ENCODE measurements around the gene SLC4A11.

SLC4A11 gene

DNA sequence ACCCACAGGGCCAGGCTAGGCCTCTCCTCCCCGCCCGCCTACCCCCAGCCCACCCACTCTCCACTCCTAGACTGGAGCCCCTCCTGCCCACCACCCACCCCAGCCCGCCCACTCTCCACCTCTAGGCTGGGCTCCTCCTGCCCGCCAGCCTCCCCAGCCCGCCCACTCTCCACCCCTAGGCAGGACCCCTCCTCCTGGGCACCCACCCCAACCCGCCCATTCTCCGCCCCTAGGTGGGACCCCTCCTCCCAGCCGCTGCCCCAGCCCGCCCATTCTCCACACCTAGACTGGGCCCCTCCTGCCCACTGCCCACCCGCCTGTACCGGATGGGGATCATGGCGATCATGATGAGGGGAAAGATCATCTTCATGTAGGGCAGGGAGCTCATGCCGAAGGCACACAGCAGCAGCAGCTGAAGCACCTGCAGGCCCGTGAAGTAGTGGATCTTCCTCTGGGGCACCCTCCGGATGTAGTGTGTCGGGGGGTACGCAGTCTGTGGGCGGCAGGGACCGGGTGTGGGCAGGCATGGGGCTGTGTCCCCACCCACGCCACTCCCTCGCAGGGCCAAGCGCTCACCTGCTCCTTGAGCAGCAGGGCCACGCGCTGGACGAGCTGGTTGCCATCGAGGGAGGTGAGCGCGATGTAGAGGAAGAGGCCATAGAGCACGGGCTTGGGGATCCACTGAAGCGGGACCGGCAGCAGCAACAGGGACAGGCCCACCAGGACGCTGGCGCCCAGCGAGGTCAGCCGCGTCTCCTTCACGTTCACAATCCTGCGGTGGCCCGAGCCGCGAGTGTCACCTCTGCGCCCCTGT lies 10.8 kb downstream of the SLC4A11 start:
- no peak for DNase-seq

DNA sequence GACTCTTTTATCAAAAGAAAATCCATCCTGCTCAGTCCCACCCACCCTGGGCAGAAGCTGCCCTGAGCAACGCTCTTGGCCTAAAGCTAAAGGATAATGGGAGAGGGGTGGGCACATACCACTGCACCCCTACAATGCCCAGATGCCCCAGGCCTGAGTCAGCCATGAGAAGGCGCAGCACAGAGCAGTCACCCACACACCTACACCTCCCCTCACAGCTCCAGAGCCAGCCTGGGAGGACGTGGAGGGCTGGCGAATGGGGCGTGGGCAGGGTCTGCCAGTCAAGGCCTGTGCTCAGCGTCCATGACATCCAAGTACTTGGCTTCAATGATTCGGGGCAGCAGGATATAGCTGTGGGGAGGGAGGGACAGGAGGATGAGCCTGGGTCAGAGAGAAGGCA lies 11.5 kb downstream of the SLC4A11 start:
- DNase-seq: no peak

DNA sequence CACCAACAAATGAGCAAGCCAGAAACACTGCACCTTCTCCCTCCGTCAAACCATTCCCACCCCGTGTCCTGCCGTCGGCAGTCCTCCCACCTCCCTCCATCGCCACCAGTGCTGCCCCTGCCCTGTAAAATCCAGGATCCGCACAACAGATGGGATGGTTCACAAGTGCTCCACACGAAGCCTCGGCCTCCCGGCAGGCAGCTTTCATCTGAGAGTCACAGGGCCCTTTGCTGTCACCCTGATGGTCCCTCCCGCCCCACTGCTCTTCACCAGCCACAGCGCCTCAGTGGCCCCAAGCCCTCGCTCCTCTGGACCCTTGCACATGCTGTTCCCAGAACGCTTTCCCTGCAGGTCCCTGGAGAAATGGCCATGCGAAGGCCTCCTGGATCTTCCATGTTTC lies 12.1 kb downstream of the SLC4A11 start:
- DNase-seq: no peak

DNA sequence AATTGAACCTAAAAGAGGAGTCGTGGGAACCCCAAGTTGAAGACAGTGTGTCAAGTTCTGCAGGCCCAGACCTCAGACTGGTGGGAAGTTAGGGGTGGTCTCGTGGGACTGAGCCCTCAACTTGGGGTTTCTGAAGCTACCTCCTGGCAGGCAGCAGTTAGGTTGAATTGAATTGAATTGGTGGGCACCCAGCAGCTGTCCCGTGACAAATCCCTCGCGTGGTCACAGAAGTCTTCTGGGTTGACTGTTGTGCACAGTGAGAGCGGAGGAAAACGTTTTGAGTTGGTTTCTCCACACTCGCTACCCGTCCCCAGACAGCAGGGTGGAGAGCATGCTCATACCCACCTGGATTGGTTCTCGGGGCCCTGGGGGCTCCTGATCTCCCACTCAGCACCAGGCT lies 12.9 kb downstream of the SLC4A11 start:
- no peak for DNase-seq

DNA sequence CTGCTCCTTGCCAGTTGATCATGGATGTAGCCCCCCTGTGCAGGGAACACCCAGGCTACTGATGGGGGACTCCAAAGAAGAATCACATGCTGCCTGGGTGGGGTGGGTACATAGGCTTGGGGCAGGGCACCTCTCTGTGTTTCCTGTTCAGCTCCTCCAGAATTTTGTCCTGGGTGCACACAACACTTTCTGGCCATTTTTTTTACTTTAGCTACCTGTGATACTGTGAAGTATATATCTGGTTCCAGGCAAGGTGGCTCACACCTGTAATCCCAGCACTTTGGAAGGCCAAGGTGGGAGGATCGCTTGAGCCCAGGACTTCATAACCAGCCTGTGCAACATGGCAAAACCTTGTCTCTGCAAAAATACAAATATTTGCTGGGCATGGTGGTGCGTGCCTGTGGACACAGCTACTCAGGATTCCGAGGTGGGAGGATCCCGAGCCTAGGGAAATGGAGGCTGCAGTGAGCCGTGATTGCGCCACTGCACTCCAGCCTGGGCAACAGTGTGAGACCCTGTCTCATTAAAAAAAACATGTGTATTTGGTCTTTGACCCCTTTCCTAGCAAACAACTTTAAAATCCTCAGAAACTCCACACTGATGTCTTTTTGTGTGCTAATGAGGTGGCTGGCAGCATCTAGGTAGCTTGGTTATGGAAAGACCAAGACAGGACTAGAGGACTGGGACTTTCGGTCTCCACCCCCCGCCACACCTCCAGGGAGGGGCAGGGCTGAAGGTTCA lies 14.1 kb downstream of the SLC4A11 start:
- DNase-seq: no peak

DNA sequence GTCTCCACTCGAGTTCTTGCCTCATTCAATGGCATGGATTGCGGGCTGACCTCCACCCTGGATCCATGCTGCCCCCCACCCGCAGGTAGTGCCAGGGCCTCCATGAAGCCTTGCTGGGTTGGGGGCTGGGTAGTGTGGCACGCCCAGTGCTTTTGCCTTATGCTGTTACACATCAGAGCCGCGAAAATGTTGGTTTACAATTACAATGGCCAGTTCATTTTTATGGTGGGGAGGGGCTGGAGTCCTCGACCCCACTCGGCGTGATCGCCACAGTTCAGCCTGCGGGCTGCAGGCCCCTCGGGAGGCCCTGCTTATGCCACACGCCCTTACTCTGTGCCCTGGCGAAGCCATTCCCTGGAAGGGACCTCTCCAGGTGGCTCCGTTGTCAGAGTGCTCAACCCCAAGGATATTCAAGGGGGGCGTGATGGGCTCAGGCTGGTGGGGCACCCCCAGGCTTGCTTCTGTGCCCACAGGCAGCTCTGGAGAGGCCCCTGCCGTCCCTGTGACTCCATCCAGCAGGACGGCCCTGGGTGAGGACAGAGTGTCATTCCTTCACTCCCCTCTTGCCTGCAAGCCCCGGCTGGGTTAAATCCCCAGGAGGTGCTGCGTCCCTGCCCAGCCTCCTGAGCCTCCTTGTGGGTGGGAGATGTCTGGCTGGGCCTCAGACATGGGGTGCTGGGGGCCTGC lies 14.9 kb downstream of the SLC4A11 start:
- no peak for DNase-seq

DNA sequence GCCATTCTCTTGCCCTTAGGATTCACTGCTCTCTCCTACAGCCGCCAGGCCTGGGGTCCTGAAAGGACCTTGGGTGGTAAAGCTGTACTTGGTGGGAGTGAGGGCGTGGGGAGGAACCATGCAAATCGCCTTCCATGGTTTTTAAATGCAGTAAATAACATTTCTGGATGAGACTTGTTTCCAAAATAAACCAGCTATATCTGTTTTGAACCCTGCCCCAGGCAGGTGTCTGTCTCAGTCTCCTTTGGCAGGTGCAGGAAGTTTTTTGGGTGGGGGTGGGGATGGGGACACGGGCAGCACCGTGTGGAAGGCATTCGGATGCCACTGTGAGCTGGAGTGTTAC lies 15.4 kb downstream of the SLC4A11 start:
- DNase-seq: no peak

DNA sequence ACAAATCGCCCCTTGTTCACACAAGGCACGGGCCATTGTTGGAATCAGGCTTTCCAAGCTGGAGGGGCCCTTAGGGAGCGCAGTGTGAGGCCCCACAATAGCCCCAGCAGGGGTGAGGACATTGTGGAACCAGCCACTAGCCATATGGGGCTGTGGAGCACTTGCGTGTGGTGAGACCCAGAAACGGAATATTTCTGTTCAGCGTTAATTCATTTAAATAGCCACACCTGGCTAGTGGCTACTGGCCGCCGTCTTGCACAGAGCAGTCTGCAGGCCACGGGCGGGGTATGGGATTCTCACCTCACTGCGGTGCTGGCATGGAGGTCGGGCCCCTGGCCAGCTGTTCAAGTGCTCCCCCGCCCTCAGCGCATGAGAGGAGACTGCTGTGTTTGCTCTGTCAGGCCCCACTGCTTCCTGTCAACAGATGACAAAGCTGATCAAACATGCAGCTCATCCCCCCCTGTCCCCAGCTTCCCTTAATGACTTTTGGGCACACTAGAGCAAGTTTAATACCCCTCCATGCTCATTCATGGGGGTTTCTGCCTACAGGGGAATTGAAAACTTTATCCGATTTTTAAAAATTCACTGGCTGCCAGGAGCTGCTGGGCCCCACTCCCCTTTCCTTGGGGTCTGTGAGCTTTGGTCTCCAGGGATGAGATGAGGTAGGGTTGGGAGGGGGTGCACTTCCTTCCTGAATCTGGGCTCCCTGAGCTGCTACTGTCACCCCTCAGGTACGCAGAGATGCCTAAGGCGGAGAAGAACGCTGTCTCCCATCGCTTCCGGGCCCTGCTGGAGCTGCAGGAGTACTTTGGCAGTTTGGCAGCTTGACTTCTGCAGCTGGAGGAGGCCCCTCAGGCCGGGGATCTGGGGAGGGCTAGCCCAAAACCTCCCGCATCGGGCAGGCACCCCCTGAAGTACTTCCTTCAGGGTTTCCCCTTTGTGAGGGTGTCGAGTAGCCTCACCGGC lies 16.1 kb downstream of the SLC4A11 start:
- DNase-seq: no peak

DNA sequence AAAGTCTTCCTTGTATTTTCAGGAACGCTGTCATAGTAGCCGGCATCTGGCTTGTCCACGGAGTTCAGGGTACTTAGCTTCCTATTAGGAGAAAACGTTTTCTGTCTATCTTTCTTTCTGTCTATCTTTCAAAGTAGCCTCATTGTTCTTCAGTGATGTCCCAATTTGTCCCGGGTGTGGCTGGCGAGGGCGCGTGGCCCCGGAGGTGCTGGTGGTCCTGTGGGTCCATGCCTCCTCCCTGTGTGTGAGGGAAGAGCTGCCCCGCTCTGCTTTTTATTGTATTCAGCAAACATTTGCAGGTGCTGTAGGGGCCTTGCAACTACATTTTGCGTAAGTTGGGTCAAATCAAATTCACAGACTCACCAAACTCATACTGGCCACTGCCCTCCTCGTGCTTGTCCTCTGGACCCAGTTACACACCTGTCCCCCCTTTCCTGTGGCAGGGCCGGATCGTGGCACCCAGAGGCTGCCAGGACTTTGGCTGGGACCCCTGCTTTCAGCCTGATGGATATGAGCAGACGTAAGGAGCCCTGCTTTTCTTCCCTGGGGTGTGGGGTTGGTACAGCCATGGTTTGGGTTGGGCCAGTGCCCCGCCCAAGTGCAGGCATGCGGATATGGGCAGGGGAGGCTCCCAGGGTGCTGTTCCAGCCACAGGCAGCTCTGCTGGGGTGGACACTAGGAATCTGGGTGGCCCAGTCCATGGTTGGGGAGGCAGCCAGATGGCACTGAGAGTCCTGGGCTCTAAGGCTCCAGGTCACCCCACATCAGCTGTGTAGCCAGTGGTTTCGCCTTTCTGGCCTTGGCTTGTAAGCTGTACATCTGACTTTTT lies 17.4 kb downstream of the SLC4A11 start:
- no peak for DNase-seq

DNA sequence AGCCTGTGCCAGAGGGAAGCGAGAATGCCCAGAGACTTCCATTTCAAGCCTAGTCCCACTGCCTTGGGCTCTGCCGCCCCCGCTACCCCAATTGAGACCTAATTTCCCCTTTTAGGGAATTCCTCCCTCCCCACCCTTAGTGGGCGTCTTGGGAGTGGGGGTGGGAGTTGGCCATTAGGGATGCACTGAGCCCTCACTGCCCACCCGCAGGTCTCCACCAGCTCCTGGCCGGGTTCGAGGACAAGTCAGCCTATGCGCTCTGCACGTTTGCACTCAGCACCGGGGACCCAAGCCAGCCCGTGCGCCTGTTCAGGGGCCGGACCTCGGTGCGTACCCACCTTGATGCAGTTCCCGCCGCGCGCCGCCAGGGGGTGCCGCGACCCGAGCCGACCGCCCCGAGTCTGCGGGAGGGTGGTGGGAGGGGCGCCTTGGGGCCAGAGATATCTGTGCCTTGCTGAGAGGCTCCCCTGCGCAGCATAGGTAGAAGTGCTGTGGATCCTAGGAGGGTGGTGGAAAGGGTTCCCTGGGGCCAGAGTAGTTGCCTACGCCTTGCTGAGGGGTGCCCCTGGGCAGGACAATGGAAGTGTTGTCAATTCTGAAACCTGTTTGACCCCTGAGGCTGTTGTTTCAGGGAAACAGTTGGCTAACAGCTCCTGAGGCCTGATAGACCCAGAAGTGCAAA lies 20.5 kb downstream of the SLC4A11 start:
- DNase-seq: peak; percentile 46 to 51

DNA sequence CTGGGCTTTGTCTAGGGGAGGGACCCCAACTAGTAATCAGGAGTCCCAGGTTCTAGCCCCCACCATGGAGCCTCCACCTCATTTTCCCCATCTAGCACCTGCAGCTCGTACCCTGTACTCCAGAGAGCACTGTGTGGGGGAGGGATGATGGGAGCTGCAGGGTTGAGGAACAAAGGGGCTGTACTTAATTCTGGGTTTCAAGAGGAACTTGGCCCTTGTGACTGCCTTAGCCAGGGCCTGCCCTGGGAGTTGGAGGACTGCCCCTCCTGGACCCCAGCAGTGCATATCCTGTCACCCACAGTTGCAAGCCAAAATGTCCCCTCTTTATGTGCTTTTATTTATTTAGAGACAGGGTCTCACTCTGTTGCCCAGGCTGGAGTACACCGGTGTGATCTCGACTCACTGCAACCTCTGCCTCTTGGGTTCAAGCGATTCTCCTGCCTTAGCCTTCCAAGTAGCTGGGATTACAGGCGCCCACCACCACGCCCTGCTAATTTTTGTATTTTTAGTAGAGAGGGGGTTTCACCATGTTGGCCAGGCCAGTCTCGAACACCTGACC lies 23.6 kb downstream of the SLC4A11 start:
- peak; percentile 39 to 63 for DNase-seq

DNA sequence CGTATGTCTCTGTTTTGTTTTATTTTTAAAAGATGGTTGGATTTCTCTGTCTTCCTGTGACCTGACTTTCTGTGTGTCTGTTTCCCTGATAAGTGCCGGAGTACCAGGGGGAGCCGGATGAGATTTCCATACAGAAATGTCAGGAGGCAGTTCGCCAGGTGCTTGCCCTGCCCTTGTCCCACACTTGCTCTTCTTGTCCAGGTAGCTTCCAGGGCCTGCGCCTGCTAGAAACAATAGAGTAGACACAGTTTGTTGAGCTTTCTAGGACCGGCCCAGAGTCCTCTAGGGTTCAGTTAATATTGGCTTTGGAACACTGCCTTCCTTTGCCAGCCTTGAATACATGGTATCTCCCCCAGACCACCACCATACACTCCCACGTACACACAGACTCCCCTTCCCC lies 25.8 kb downstream of the SLC4A11 start:
- DNase-seq: no peak

DNA sequence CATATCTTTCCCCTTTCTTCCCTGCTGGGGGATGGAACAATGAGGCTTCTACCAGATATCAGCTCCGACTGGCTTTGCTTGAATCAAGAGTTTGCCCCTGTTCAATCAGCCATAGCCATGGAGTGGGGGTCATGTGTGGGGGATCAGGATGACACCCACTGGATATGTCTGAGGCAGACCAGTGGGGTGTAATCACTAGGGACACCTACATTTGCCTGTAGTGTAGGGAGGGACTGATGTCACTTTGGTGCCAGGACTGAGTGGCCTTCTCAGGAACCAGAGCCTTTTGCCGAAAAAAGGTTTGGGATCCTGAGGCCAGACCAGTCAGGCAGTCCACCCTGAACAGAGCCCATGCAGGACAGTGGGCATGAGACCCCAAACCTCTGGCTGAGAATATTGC lies 28.6 kb downstream of the SLC4A11 start:
- DNase-seq: no peak

DNA sequence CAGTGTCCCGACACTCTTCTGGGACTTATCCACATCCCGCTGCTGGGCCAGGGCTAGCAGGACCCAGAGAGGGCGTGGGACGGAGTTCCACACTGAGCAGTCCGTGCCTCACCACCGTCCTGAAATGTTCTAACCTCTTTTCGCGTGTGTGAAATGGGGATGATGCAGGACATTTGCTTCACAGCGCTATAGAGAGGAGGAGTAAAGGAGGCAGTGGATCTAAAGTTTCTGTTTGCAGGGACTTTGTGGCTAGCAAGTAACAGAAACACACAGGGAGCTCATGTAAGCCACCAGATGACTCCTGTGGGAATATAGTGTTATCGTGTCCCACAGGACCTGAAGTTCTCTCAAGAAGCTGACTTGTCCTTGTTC lies 29.1 kb downstream of the SLC4A11 start:
- DNase-seq: peak; percentile 23 to 47

DNA sequence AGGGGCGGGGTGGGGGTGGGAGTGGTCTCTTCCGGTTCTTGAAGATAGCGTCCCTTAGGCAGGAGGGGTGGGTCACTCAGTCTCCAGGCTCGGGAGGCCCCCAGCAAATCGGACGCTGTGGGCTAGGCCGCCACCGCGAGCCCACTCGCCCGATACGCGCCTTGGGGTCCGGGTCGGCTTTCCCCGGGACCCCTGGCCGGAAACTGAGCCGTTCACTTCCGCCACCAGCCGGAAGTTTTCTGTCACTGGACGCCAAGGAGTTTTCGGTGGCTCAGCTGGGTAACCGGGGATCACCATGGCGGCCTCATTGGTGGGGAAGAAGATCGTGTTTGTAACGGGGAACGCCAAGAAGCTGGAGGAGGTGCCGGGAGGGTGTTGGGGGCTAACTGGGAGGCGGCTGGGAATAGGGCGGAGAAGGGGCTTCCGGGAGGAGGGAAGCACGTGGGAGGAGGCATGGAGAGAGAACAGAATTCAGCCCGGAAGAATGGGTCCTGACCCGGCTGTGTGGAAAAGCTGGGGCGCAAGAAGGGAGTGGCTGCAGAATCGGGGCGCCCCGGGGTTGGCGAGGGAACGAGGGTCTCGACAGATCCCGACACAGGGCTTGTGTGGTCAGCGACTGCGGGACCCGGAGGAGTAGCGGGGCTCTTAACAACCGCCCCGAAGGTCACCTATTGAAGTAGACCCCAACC lies 29.6 kb downstream of the SLC4A11 start, which contains the start of gene ITPA:
Gene ITPA, plus strand, starts transcription at position 242 of the 689 bp plus-strand sequence. Its CDS starts 54 bp downstream, at position 296.
- peak; percentile 58 to 70 for DNase-seq

DNA sequence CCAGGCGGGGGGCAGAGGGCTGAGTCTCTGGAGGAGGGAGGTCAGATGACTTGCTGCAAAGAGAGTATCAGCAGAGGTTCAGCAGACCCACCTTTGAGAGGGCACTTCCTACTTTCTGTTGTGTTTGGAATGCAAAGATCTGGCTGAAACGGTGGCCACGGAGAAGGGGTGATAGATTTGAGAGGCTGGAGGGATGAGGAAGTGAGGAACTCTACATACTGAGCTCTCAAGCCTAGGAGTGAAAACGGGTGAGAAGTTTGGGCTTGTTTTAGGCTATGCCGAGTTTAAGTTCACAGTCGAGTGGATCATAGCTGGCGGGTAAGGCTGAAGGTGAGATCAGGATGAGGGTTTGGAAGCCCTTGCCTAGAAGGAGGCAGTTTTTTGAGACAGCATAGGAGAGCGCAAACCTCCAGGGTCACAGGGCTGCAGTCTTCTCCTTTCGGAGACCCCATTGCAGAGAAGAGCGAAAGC lies 30.2 kb downstream of the SLC4A11 start:
- peak; percentile 17 to 23 for DNase-seq

DNA sequence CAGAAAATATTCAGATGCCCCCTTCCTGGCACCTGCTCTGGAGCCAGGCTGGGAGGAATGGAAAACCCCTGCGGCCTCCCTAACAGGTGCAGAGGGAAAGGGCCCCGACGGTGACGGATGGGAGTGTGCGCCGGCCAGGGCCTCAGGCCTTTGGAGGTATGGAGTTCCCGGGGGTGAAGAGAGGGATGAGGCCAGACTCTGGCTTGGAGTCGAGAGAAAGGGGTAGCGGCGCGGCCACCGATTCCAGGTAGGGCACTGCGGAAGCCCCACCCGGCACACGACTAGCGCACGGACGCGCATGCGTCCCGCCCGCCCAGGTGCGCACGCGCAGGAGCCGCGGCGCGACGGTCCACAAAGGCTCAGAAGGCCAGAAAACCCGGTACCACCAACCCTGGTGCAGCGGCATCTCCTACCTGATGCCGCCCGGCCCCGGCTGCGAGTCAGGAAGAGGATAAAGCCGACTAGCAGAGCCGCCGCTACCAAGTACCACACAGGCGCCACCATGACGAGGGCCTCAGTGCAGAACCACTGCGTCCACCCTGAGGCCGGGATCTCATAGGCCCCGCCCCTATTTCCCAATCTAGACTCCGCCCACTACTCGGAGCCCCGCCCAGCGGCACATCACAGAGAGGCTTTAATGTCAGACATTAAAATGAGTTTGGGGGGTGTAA lies 34.7 kb downstream of the SLC4A11 start, which contains the start of gene DDRGK1:
Gene DDRGK1, minus strand, starts transcription at position 559 of the 671 bp plus-strand sequence. Its CDS starts 55 bp downstream, at position 504.
- peak; percentile 90 to 93 for DNase-seq

DNA sequence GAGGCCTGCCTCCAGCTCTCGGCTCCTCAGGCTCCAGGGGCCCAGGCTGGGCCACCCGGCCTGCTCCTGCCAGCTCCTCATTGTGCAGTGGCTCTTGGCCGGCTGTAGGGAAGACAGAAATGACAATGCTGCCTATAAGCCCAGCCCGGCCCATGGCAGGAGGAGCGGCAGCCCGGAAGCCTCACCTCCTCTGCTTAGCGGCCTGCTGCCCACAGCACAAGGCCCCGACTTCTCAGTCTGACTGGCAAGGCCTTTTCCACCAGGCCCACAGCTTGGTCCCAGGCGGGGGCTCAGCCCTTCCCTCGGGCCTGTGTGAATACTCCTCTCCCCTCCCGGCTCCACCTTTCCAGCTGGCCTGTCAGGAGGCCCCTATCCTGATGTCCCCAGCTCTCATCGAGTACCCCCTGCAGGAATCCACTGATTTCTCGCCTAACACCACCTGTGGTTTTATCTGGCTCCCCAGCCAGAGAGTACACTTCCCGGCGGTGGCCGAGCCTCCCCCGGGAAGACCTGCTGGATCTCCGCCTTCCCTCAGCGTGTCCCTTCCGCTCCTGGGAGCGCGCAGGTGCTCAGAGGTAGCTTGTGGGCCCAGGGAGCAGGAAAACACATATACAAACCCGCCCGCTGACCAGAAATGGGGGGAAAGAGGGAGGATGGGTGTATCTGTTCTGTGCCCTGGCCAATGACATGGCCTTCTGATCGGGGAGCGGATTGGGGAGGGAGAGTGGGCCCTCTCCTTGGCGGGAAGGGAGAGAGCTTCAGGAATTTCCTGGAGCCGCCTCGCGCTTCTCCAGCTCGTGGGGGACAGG lies 35.5 kb downstream of the SLC4A11 start:
- DNase-seq: peak; percentile 13 to 22
